ENCODE data around the gene SLC34A2. TPM values are rescaled to one million over a fixed set of nuclear protein-coding genes. Genes with fewer than 3 reads are reported as not detected.

SLC34A2 gene
- total and polyA plus RNA-seq, 10 donors = 0.04 to 0.61 (median 0.16) TPM; not detected in 6

DNA sequence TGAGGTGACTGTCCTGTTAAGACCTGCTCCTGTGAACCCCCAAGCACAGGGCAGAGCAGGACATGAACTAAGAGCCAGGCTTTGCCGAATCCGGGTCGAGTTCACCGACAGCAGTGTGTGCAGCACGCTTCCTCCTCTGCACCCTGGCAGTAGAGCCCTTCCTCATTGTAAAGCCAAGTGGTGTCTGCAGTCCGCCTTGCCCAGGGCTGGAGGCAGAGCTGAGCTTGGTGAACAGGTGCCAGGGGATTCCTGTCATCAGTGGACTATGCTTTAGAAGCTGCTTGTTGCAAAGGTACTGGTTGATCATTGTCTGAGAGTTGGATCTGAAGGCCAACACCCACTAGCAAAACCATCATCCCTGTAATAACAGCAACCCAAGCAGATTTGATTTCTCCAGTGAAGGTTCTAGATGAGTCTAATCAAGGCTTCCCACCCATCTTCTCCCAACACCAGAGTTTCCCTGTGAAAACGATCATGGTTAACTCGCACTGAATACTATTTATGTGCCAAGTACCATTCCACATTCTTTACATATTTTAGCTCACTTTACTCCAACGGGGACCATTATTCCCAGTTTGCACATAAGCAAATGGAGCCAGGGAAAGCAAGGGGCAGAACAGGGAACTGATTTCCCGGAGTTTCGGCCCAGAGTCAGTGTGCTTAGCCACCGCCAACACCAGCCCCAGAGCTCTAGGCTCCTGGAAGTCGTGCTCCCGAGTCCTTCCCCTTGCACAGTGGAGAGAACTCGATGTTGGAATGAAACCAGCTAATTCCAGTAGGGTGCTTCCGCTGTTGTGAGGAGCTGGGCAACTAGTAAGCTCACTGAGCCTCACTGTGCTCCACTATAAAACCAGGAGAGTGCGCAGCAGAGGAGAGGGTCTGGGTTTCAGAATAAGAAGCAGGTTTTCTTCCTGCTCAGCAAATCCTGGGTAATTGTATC lies 1.4 kb upstream of the SLC34A2 start:
- Histone ChIP-seq H3K36me3 (no peaks in the 10 kb centered on the region), H3K4me1 (peaks cover 5 to 15% (median 12%) of the 10 kb centered on the region in 6 donors), H3K9me3 (no peaks in the 10 kb centered on the region), H3K27ac (no peak overlapping the region), H3K27me3 (replicated peaks in 1 of 7) (peaks cover 0 to 52% (median 26%) of the 10 kb centered on the region in 7 donors), H3K4me3 (no peak overlapping the region)
- intact Hi-C loops (cut with DNase I; ENCODE audit: low total_unique reads) = no loop called here
- 65 to 75% (median 65%) methylated on average over 14 to 17 of the region's 17 CpGs for WGBS, 5 donors
- TF ChIP-seq POLR2AphosphoS5 (IDR thresholded peaks at IDR 0.05) (no peak), CTCF (IDR thresholded peaks at IDR 0.05 in 8 of 11, conservative IDR thresholded peaks at IDR 0.05 in 3 of 11) (no peak), POLR2A (IDR thresholded peaks at IDR 0.05) (no peak)
- no peak for DNase-seq

- peaks cover 5 to 15% (median 12%) of the 10 kb centered on the region in 6 donors for H3K4me1 ChIP-seq
- no peaks in the 10 kb centered on the region for H3K36me3 ChIP-seq
- H3K27me3 ChIP-seq (replicated peaks in 1 of 7) = peaks cover 0 to 52% (median 26%) of the 10 kb centered on the region in 7 donors
- H3K27ac ChIP-seq = no peak overlapping the region
- intact Hi-C loops (cut with DNase I; ENCODE audit: low total_unique reads) = no loop called here
- no peak for DNase-seq
- no peak for TF ChIP-seq POLR2AphosphoS5 (IDR thresholded peaks at IDR 0.05)
- no peak for TF ChIP-seq CTCF (IDR thresholded peaks at IDR 0.05 in 8 of 11, conservative IDR thresholded peaks at IDR 0.05 in 3 of 11)
- TF ChIP-seq POLR2A (IDR thresholded peaks at IDR 0.05) = no peak
- WGBS, 5 donors = 58 to 63% (median 60%) methylated on average over 8 of the region's 8 CpGs
- no peak overlapping the region for H3K4me3 ChIP-seq
- H3K9me3 ChIP-seq = no peaks in the 10 kb centered on the region
These were observed 380 bp downstream of the SLC34A2 start for GRCh38 chr4:25656031-25656430.

DNA sequence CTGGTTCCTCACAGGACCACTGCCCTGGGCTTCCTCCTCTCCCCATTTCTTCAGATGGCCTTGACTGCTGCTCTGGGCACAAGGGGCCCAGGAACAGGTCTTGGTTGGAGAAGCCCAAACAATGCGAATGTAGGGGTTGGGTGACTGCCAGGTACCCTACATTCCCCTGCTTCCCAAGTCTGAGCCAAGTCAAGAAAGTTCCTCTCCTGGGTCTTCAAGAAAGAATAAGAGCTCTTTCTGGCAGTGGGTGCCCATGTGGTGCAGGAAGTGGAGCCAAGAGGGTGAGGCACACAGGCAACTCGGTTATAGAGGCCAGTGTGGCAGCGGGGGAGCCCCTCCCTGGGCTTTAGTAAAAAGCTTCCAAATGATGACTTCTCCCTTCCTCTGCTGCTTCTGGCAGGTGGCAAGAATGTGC lies 2.7 kb downstream of the SLC34A2 start:
- peak; percentile 22 for DNase-seq

More for the DNA sequence above, 2.7 kb downstream of the SLC34A2 start:
- no peak for TF ChIP-seq CTCF (IDR thresholded peaks at IDR 0.05 in 8 of 11, conservative IDR thresholded peaks at IDR 0.05 in 3 of 11)
- no peak for TF ChIP-seq POLR2A (IDR thresholded peaks at IDR 0.05)
- TF ChIP-seq POLR2AphosphoS5 (IDR thresholded peaks at IDR 0.05) = no peak
- H3K27ac ChIP-seq = no peak overlapping the region
- WGBS, 5 donors = 71 to 82% (median 77%) methylated on average over 3 of the region's 3 CpGs
- peaks cover 0 to 50% (median 26%) of the 10 kb centered on the region in 7 donors for H3K27me3 ChIP-seq (replicated peaks in 1 of 7)
- intact Hi-C loops (cut with DNase I; ENCODE audit: low total_unique reads) = no loop called here
- peaks cover 5 to 15% (median 12%) of the 10 kb centered on the region in 6 donors for H3K4me1 ChIP-seq
- H3K4me3 ChIP-seq = no peak overlapping the region
- H3K9me3 ChIP-seq = no peaks in the 10 kb centered on the region
- H3K36me3 ChIP-seq = no peaks in the 10 kb centered on the region

Measured in spleen (tissue), 11 donors.